ENCODE data around the gene BCAS4. TPM values are rescaled to one million over a fixed set of nuclear protein-coding genes. Genes with fewer than 3 reads are reported as not detected.

Gene BCAS4
- total RNA-seq, 1 donor, result 22.4 TPM

Small RNA genes within 50 kb of the gene (small RNA-seq; reads per million reads assigned to genes)
- not detected for gene TMSB4XP6

Other genes with a start within 250 kb of the BCAS4 start
- 32.6 TPM for gene RIPOR3, start 103.5 kb upstream of the BCAS4 start, total RNA-seq
- gene PARD6B, start 63.5 kb upstream of the BCAS4 start, total RNA-seq, result 1.1 TPM
- gene ADNP, start 136.4 kb downstream of the BCAS4 start, total RNA-seq, result 33.4 TPM
- gene DPM1, start 163.5 kb downstream of the BCAS4 start, total RNA-seq, result 13.7 TPM
- gene MOCS3, start 163.8 kb downstream of the BCAS4 start, total RNA-seq, result 11.0 TPM
- gene KCNG1, start 228.0 kb downstream of the BCAS4 start, total RNA-seq, result 0.27 TPM

Measured in hematopoietic multipotent progenitor cell (in vitro differentiated cells).